ENCODE measurements around the gene CYB561D2. TPM values are rescaled to one million over a fixed set of nuclear protein-coding genes. Genes with fewer than 3 reads are reported as not detected.

Gene CYB561D2
- total RNA-seq, 2 donors from 2014 or later = 30.9 to 46.2 TPM

GRCh38 chr3:50330330-50330729, 20.3 kb upstream of the CYB561D2 start:
- Histone ChIP-seq H3K27ac (no peak overlapping the region), H3K27me3 (no peaks in the 10 kb centered on the region), H3K36me3 (peaks cover 20% of the 10 kb centered on the region), H3K9ac (ENCODE audit: low read depth in 2 of 2, low read length in 2 of 2) (no peak overlapping the region), H3K4me1 (peaks cover 19% of the 10 kb centered on the region), H3K9me3 (no peaks in the 10 kb centered on the region), H3K4me3 (no peak overlapping the region)
- DNase-seq = no peak
- no peak for TF ChIP-seq CTCF (IDR thresholded peaks at IDR 0.05)
- intact Hi-C loops (cut with DNase I) = no loop called here

DNA sequence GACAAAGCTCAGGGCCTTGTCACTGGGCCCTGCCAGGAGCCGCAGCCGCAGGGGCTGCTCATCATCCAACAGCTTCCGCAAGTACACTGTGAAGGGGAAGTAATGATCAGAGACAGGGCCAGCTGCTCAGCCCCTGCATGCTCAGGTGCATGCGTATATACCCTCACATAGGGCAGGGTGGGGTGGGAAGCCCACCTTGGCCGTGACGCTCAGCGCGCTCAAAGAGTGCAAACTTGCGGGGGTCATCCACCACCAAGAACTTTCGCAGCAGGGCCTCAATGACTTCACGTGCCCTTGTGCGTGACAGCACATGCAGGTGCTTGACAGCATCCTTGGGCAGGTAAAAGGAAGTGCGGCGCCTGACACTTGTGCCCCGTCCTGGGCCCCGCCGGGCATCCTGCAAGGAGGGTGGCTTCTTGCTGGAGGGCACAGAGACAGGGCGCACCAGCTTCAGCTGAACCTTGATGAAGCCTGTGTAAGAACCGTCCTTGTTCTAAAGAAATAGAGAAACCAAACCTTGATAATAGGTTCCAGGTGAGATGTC, 19.2 kb upstream of the CYB561D2 start:
- H3K27ac ChIP-seq = no peak overlapping the region
- no peaks in the 10 kb centered on the region for H3K27me3 ChIP-seq
- H3K36me3 ChIP-seq = peaks cover 20% of the 10 kb centered on the region
- no peaks in the 10 kb centered on the region for H3K9me3 ChIP-seq
- TF ChIP-seq CTCF (IDR thresholded peaks at IDR 0.05) = no peak
- peaks cover 26% of the 10 kb centered on the region for H3K4me1 ChIP-seq
- no peak overlapping the region for H3K4me3 ChIP-seq
- no peak for DNase-seq
- no peak overlapping the region for H3K9ac ChIP-seq (ENCODE audit: low read depth in 2 of 2, low read length in 2 of 2)
- intact Hi-C loops (cut with DNase I) = no loop called here

GRCh38 chr3:50333744-50334328, 16.8 kb upstream of the CYB561D2 start:
- no peaks in the 10 kb centered on the region for H3K9me3 ChIP-seq
- H3K27me3 ChIP-seq = no peaks in the 10 kb centered on the region
- no peak for TF ChIP-seq CTCF (IDR thresholded peaks at IDR 0.05)
- peak overlapping the region; percentile 97 for H3K27ac ChIP-seq
- intact Hi-C loops (cut with DNase I) = no loop called here
- DNase-seq = no peak
- H3K36me3 ChIP-seq = peaks cover 20% of the 10 kb centered on the region
- no peak overlapping the region for H3K4me3 ChIP-seq
- peaks cover 14% of the 10 kb centered on the region for H3K4me1 ChIP-seq
- H3K9ac ChIP-seq (ENCODE audit: low read depth in 2 of 2, low read length in 2 of 2) = peak overlapping the region in 1 of 2 donors; percentile 44

- H3K9ac ChIP-seq (ENCODE audit: low read depth in 2 of 2, low read length in 2 of 2) = peak overlapping the region in 1 of 2 donors; percentile 44
- H3K36me3 ChIP-seq = peaks cover 20% of the 10 kb centered on the region
- intact Hi-C loops (cut with DNase I) = no loop called here
- no peaks in the 10 kb centered on the region for H3K9me3 ChIP-seq
- H3K27me3 ChIP-seq = no peaks in the 10 kb centered on the region
- H3K27ac ChIP-seq = peak overlapping the region; percentile 97
- no peak for TF ChIP-seq CTCF (IDR thresholded peaks at IDR 0.05)
- DNase-seq = no peak
- no peak overlapping the region for H3K4me3 ChIP-seq
- H3K4me1 ChIP-seq = peaks cover 13% of the 10 kb centered on the region
Observed at GRCh38 chr3:50334339-50335075, 16.2 kb upstream of the CYB561D2 start.

- DNase-seq = no peak
- Histone ChIP-seq H3K9me3 (no peaks in the 10 kb centered on the region), H3K9ac (ENCODE audit: low read depth in 2 of 2, low read length in 2 of 2) (peak overlapping the region; percentile 83 to 89), H3K27me3 (no peaks in the 10 kb centered on the region), H3K4me1 (peaks cover 13% of the 10 kb centered on the region), H3K27ac (peak overlapping the region; percentile 97), H3K36me3 (peaks cover 2% of the 10 kb centered on the region), H3K4me3 (peak overlapping the region; percentile 69)
- no peak for TF ChIP-seq CTCF (IDR thresholded peaks at IDR 0.05)
- intact Hi-C loops (cut with DNase I) = no loop called here
Observed at GRCh38 chr3:50336452-50337174, 14.0 kb upstream of the CYB561D2 start.
